ENCODE results near the gene C19orf73. TPM values are rescaled to one million over a fixed set of nuclear protein-coding genes. Genes with fewer than 3 reads are reported as not detected.

C19orf73 gene
- total RNA-seq, 1 donor from 2014 or later, result 1.4 TPM

DNA sequence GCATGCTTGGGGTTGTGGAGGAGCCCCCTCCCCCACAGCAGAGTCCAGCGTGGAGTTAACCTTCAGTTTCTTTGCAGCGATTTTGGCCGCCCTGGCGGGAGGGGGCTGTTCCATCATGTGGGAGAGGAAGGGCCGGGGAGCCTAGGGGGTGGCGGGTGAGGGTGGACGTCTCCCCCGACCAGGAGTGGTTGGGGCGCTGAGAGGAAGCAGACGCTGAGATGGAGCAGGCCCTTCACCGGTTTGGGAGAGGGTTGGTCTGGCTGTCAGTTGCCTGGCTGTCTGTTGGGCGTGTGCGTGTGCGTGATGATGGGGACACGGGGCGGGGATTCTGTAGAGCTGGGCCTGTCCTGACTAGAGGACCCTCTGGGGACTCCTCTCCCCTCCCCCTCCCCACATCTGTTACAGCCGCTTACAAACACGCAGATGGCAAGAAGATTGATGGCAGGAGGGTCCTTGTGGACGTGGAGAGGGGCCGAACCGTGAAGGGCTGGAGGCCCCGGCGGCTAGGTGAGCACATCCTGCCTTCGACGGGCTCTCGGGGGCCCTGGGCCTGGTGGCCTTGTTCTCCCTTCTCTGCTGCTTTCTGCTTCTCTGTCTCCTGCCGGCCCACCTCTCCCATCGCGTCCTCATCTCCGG is 14.6 kb downstream of the C19orf73 start:
- Histone ChIP-seq H3K9me3 (no peaks in the 10 kb centered on the region), H3K27ac (no peak overlapping the region), H3K27me3 (ENCODE audit: low read depth) (no peaks in the 10 kb centered on the region), H3K4me1 (no peaks in the 10 kb centered on the region), H3K36me3 (peaks cover 100% of the 10 kb centered on the region), H3K4me3 (no peak overlapping the region)
- DNase-seq (no peak), ATAC-seq (no peak)
- intact Hi-C loops (cut with DNase I), result no loop called here
- TF ChIP-seq, protein P1, sequence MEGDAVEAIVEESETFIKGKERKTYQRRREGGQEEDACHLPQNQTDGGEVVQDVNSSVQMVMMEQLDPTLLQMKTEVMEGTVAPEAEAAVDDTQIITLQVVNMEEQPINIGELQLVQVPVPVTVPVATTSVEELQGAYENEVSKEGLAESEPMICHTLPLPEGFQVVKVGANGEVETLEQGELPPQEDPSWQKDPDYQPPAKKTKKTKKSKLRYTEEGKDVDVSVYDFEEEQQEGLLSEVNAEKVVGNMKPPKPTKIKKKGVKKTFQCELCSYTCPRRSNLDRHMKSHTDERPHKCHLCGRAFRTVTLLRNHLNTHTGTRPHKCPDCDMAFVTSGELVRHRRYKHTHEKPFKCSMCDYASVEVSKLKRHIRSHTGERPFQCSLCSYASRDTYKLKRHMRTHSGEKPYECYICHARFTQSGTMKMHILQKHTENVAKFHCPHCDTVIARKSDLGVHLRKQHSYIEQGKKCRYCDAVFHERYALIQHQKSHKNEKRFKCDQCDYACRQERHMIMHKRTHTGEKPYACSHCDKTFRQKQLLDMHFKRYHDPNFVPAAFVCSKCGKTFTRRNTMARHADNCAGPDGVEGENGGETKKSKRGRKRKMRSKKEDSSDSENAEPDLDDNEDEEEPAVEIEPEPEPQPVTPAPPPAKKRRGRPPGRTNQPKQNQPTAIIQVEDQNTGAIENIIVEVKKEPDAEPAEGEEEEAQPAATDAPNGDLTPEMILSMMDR (IDR thresholded peaks at IDR 0.05), result no peak

DNA sequence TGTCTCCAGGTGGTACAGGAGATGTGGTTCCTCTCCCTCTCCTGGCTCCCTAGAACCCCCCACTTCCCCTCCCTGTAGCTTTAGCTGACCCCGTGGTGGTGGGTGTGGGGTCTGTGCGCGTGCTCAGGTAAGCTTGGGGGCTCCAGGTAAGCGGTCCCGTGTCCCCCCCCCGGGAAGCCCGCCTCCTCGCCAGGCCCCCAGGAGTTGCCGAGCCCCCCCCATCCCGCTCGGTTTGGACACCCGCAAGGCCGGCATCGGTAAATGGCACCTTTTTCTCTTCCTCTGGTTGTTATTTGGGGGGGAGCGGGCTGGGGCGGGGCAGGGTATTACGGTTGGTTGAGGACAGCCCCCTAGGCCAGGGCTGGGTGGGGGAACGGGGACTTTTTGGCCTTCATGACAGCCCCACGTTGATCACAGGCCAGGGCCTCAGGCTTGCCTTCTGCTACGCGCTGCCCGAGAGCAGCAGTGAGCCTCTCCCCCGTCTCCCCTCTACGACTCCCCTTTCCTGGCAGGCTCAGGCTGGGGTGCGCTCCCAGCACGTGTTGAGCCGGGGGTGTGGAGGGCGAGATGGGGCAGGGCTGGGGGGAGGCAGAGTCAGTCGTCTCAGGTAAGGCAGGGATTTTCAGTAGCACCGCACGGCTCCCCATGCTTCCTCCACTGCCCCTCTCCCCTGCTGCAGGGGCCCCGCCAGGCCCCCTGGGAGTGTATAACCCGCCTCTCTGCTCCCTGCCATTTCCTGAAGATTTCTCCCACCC is 15.4 kb downstream of the C19orf73 start:
- Histone ChIP-seq H3K27ac (no peak overlapping the region), H3K4me3 (no peak overlapping the region), H3K4me1 (no peaks in the 10 kb centered on the region), H3K36me3 (peaks cover 100% of the 10 kb centered on the region), H3K27me3 (ENCODE audit: low read depth) (no peaks in the 10 kb centered on the region), H3K9me3 (no peaks in the 10 kb centered on the region)
- intact Hi-C loops (cut with DNase I), result no loop called here
- DNase-seq (no peak), ATAC-seq (peak in 1 of 2 donors; percentile 3)
- TF ChIP-seq, protein P1 (IDR thresholded peaks at IDR 0.05), result no peak

DNA sequence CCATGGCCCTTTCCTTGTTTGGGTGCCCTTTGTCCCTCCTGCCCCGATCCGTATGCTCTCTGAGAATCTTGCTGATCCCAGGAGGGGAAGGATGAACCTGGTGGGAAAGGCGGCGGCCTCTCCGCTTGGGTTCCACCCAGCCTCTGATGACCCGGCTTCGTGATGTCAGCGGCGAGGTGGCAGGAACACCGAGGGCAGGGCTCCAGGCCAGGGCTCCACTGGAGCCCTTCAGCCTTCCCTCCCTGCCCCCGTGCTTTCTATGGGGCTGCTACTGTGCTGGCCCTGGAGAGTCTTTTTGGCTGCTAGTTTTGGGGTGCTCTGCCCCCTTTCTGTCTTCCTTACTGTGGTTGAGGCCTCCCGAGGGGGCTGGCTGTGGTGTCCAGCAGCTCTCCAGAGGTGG is 16.6 kb downstream of the C19orf73 start:
- Histone ChIP-seq H3K36me3 (peaks cover 100% of the 10 kb centered on the region), H3K4me3 (no peak overlapping the region), H3K9me3 (no peaks in the 10 kb centered on the region), H3K4me1 (peaks cover 5% of the 10 kb centered on the region), H3K27ac (no peak overlapping the region), H3K27me3 (ENCODE audit: low read depth) (no peaks in the 10 kb centered on the region)
- no peak for DNase-seq
- intact Hi-C loops (cut with DNase I), result no loop called here
- TF ChIP-seq, protein P1 (IDR thresholded peaks at IDR 0.05), result no peak
- no peak for ATAC-seq

DNA sequence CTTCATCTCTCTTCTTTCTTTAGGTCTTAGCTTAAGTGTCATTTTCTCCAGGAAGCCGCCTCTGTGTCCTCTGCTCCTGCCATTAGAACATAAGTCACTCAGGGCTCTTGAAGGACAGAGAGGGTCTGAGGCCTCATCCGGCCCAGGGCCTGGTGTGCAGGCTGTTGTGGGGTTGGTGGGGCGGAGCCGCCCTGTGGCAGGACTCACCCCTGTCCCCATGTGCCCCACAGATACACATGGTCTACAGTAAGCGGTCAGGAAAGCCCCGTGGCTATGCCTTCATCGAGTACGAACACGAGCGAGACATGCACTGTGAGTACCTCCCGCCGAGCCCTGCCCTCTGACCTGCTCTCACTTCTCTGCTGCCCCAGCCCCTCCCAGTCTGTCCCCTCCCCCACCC is 17.8 kb downstream of the C19orf73 start:
- H3K27ac ChIP-seq, result no peak overlapping the region
- peaks cover 8% of the 10 kb centered on the region for H3K4me1 ChIP-seq
- no peak overlapping the region for H3K4me3 ChIP-seq
- no peaks in the 10 kb centered on the region for H3K27me3 ChIP-seq (ENCODE audit: low read depth)
- DNase-seq (no peak), ATAC-seq (no peak)
- TF ChIP-seq, protein P1 (IDR thresholded peaks at IDR 0.05), result no peak
- intact Hi-C loops (cut with DNase I), result no loop called here
- no peaks in the 10 kb centered on the region for H3K9me3 ChIP-seq
- peaks cover 100% of the 10 kb centered on the region for H3K36me3 ChIP-seq

DNA sequence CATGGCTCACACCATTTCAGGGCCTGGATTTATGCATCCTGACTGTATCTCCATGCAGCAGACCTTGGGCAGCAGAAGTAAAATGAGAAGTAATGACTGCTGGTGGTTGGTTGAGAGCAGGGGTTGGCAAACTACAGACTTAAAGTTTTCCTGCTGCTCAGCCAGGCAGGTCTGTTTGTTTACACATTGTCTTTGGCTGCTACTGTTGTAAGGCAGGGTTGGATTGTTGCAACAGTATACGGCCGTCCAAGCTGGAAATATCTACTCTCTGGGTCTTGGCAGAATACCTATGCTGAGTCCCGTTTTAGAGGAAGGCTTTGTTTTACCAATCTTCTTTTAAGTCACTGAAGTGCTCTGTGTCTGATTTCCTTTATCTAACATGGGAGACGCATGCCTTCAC is 20.1 kb downstream of the C19orf73 start:
- intact Hi-C loops (cut with DNase I), result loop anchor here (5.0 kb wide), 1 partner anchor 109 kb away; no protein-coding TSS in a partner anchor
- ATAC-seq (no peak), DNase-seq (no peak)
- Histone ChIP-seq H3K36me3 (peaks cover 100% of the 10 kb centered on the region), H3K4me1 (peaks cover 8% of the 10 kb centered on the region), H3K4me3 (no peak overlapping the region), H3K9me3 (no peaks in the 10 kb centered on the region), H3K27me3 (ENCODE audit: low read depth) (no peaks in the 10 kb centered on the region), H3K27ac (no peak overlapping the region)
- TF ChIP-seq, protein P1 (IDR thresholded peaks at IDR 0.05), result no peak
